GM18526 (cell line): ENCODE results near the gene HCRT.
A peak's percentile ranks its signal among the peaks of the same experiment; 100 is the strongest.

Experiments
- POLR2A ChIP-seq: IDR thresholded peaks from 3 replicates; pipeline ENCODE4 v1.6.1; 2011; ENCODE audit not compliant: insufficient read length; ENCODE audit errors: extremely low read depth

HCRT gene

GRCh38 chr17:42200706-42201457 lies 15.6 kb upstream of the HCRT start:
- TF ChIP-seq POLR2A: no peak

GRCh38 chr17:42199416-42200011 lies 14.3 kb upstream of the HCRT start:
- no peak for TF ChIP-seq POLR2A

GRCh38 chr17:42198897-42199296 lies 13.6 kb upstream of the HCRT start:
- TF ChIP-seq POLR2A: no peak

DNA sequence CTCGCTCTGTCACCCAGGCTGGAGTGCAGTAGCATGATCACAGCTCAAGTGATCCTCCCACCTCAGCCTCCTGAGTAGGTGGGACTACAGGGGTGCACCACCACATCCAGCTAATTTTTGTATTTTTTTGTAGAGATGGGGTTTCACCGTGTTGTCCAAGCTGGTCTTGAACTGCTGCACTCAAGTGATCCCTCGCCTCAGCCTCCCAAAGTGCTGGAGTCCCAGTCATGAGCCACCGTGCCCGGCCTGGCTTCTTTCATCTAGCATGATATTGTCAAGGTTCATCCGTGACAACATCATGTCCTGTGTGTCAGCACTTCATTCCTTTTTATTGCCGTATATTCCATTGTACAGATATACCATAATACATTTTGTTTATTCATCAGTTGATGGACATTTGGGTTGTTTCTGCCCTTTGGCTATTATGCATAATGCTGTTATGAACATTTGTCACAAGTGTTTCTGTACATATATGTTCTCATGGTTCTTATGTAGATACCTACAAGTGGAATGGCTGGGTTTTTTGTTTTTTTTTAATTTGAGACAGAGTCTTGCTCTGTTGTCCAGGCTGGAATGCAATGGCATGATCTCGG lies 12.4 kb upstream of the HCRT start:
- no peak for TF ChIP-seq POLR2A

DNA sequence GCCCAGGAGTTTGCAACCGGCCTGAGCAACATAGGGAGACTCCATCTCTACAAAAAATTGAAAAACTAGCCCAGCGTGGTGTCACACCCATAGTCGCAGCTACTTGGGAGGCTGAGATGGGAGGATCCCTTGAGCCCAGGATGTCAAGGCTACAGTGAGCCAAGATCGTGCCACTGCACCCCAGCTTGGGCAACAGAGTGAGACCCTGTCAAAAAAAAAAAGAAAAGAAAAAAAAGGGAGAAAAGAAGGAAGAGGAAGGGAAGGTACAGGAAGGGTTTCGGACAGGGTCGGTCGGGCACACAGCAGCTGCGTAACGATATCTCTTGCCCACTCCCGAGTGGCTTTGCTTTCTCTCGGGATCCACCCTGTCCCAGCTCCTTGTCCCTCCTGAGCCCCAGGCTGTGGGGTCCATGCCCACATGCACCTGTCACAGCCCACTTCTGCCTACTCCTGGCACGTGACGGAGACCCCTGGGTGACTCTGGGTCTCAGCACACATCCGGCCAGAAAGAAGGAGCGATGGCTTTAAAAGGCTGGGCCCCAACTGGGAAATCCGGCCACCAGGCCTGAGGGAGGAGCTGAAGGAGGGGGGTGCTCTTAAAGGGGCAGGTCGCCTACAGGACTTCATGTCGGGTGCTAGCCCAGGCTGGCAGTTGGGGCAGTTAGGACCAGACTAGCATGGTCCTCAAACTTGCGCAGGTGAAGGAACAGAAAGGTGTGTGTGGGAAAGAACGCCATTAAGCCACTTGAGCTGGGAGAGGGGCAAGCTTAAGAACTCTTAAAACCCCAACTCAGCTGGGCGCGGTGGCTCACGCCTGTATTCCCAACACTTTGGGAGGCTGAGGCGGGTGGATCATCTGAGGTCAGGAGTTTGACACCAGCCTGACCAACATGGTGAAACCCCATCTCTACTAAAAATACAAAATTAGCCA lies 9.0 kb upstream of the HCRT start, which contains the start of gene GHDC:
TSS of gene GHDC (minus strand) at position 526 of the 931 bp plus-strand sequence. CDS start 913 bp downstream, outside the sequence.
- TF ChIP-seq POLR2A: peak; percentile 66

- TF ChIP-seq POLR2A: no peak
Observed at GRCh38 chr17:42193216-42193968, 8.1 kb upstream of the HCRT start.

DNA sequence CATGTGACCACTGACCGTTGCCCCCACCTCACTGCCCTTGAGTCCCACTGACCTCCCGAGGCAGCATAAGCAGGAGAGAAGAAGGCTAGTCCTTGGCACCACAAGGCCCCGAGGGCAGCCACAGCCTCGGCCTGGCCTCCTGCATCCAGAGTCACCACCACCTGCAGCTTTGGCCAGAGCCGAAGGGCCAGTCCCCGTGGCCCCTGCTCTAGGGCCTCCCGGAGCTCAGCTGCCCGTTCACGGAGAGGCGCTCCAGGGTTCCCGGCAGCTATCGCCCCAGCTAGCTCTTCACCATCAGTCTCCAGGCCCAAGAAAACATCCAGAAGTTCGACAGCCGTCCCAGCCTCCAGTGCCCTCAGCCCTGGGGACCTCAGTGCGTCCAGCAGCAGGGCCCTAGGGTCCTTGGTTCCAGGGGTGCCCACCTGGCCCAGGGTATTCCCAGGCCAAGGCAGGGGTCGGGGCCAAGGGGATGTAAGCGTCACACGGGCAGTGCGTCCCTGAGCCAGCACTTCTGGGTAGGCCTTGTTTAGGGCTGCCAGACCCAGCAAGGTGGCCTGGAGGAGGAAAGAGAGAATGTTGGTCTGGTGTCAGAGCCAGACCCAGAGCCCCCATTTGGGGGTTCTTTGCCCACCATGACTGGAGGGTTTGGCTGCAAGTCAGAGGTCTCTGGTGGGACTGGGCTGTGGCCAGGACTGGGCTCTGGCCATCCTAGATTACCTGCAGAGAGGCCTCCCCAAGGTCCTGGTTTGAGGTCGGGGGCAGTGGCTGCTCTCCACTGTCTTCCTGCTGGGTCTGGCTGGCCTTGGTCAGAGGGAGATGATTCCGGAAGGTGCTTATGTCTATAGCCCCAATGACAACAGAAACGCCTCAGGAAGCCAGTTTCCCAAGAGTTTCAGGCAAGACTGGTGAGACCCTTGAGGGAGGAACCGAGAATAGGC lies 7.2 kb upstream of the HCRT start:
- no peak for TF ChIP-seq POLR2A

- TF ChIP-seq POLR2A: no peak
Observed at GRCh38 chr17:42191275-42191608, 6.0 kb upstream of the HCRT start.

- no peak for TF ChIP-seq POLR2A
Observed at GRCh38 chr17:42190491-42191274, 5.4 kb upstream of the HCRT start.

GRCh38 chr17:42189651-42189965 lies 4.4 kb upstream of the HCRT start:
- no peak for TF ChIP-seq POLR2A

- no peak for TF ChIP-seq POLR2A
Observed at GRCh38 chr17:42188749-42189650, 3.7 kb upstream of the HCRT start.

DNA sequence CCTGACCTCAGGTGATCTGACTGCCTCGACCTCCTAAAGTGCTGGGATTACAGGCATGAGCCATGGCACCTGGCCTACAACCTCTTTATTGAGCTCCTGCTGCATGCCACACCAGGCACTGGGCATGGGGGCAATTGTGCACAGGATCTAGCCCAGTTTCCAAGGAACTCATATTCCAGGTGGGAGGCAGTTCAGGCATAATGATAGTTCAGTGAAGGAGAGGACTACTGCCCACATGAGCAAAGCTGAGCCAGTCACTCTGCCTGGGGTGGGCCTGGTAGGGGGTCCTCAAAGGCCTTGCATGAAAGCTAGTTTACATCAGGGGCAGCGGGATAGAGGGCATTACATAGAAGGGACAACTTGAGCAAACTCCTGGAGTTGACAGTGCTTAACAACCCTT lies 2.6 kb upstream of the HCRT start:
- TF ChIP-seq POLR2A: no peak
